ENCODE measurements around the gene LAMA4.
A peak's percentile ranks its signal among the peaks of the same experiment; 100 is the strongest.

LAMA4 gene, protein sequence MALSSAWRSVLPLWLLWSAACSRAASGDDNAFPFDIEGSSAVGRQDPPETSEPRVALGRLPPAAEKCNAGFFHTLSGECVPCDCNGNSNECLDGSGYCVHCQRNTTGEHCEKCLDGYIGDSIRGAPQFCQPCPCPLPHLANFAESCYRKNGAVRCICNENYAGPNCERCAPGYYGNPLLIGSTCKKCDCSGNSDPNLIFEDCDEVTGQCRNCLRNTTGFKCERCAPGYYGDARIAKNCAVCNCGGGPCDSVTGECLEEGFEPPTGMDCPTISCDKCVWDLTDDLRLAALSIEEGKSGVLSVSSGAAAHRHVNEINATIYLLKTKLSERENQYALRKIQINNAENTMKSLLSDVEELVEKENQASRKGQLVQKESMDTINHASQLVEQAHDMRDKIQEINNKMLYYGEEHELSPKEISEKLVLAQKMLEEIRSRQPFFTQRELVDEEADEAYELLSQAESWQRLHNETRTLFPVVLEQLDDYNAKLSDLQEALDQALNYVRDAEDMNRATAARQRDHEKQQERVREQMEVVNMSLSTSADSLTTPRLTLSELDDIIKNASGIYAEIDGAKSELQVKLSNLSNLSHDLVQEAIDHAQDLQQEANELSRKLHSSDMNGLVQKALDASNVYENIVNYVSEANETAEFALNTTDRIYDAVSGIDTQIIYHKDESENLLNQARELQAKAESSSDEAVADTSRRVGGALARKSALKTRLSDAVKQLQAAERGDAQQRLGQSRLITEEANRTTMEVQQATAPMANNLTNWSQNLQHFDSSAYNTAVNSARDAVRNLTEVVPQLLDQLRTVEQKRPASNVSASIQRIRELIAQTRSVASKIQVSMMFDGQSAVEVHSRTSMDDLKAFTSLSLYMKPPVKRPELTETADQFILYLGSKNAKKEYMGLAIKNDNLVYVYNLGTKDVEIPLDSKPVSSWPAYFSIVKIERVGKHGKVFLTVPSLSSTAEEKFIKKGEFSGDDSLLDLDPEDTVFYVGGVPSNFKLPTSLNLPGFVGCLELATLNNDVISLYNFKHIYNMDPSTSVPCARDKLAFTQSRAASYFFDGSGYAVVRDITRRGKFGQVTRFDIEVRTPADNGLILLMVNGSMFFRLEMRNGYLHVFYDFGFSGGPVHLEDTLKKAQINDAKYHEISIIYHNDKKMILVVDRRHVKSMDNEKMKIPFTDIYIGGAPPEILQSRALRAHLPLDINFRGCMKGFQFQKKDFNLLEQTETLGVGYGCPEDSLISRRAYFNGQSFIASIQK (N-terminal part only)

DNA sequence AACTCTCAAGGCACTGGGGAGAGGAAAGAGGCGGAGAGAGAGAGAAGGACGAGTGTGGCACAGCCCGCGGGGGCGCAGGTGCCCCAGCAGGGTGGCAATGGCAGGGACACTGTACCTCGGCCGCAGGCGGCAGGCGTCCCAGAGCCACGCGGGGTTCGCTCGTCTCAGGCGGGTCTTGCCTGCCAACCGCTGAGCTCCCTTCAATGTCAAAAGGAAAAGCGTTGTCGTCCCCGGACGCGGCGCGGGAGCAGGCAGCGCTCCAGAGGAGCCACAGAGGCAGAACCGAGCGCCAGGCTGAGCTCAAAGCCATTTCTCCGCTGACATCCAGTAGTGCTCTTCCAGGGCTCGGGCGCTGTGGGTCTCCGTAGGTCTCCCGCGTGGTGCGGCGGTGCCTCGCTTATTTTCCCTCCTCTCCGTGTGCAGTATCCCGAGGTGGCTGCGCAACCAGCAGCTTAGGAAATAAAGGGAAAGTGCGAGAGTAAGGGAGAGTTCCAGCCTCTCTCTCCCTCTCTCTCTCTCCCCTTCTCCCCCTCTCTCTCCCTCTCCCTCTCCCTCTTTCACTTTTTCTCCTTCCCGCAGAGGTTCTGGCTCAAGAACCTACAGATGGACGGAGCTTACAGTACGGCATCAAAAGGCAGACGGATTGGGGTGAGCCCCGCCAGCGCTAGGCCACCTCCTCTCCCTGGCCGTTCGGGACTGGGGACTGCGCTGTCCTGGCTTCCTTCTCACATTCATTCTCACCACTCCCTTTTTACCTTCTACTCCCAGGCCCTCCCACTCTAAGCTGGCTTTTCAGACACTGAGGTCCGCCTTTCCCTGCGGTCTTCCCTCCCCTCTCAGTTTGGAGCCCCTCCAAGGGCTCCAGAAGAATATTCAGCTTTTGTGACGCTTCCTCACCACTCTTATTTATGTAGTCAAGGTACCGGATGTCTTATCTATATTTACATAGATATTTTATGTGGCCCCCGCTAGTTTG lies at the start of gene LAMA4:
Gene LAMA4 (minus strand): TSS at position 727 of the 976 bp plus-strand sequence. CDS start 417 bp downstream, at position 310.
- DNase-seq (ENCODE audit: low read depth), result no peak

DNA sequence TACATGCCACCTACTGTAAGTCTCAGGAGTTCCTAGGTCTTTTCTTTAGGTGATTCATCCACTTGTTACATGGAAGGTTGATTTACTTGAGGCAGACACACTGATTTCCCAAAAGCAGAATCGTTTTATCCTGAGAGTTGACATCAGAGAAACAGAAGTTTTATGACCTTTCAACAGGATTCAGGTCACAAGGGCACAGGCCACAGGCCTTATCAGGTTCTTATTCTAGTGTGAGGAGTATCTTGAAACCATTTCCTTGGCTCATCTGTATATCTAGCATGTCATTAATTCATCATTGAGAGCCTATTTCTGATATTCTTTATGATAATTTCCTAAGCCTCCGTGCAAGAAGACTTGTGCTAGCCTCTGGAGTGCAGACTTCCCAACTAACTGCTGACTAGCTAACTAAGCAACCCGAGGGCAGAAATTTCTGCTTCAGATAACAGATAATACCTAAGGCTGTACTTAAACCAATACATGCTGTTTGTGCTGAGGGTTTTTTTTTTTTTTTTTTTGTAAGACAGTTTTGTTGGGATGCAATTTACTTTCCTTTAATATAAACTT lies 47.9 kb upstream of the LAMA4 start:
- no peak for DNase-seq (ENCODE audit: low read depth)

DNA sequence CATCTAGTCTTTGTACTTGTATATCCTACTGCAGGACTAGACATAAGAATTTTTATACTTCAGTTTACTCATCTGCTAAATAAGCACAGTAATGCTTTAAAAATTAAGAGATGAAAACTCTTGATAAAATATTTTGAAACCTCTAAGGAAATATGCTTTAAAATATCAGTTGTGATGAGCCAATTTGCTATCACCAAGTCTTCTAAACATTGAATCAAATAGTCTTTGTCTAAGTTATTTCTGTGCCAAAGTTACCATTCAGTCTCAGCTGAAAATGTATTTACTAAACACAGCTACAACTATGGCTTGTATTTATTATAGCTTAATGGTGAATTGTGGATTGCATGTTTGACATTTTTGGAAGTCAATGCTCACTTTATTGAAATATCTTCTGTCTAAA lies 46.5 kb upstream of the LAMA4 start:
- DNase-seq (ENCODE audit: low read depth), result no peak

DNA sequence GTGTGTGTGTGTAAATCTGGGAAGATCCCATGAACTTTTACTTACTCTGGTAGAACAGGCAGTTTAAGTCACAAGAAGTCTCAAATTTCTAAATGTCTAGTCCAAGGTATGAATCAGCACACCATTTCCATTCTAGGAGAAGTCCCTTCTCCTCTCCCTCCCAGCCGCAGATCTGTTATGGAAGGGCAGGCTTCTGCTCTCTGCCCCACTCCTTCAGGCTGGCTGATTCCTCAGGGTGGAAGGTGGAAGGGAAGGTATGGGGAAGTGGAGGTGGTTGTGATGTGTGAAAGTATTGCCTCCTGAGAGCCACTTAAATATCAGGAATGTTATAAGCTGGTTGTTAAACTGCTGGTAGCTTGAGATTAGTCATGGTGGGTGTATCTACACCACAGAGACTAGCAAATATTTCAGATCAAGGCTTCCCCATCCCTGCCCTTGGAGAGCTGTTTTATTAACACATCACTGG lies 44.5 kb upstream of the LAMA4 start:
- DNase-seq (ENCODE audit: low read depth), result no peak

DNA sequence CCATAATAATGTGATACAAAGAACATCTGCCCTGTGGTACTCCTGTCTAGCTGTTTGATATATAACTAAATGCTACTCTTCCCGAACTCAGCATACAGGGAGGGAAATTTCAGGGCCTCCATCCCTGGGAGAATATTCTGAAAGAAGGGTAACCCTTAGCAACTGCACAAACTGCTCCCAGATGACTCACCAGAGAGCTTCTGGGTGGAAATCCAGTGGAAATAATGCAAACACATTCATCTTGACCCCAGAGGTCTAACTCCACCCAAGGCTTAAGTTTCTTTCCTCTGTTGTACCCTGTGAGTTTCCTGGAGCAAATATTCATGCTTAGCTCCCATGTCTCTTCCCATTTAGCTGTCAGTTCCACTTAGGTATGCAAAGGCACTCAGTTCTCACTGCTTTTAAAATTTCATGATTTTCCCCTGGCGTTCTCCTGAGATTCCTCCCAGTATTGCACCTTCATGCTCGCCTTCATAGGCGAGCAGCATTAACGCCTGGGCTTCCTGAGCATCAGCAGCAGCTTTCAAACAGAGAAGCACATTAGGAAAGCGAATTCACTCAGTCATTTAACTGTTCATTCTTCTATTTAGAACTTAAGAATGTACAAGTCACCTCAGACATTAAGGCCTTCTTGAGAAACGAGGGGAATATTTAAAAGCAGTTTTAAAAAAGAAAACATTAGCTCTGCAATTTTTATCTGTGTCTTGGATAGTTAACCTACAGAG lies 43.8 kb upstream of the LAMA4 start:
- no peak for DNase-seq (ENCODE audit: low read depth)

DNA sequence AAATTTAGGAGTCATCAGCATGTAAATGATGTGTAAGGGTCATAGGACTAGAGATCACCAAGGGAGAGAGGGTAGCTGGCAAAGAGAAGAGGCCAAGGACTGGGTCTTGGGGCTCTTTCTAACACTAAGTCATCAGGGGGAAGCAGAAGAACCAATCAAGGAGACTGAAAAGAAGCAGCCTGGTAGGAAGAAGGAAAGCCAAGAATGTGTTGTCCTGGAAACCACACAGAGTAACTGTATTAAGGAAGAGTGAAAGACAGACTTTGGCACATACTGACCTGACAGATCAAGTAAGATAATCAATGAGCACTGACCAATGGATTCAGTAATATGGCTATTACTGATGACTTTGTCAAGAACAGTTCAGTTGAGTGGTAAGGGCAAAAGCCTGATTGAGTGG lies 42.3 kb upstream of the LAMA4 start:
- no peak for DNase-seq (ENCODE audit: low read depth)

DNA sequence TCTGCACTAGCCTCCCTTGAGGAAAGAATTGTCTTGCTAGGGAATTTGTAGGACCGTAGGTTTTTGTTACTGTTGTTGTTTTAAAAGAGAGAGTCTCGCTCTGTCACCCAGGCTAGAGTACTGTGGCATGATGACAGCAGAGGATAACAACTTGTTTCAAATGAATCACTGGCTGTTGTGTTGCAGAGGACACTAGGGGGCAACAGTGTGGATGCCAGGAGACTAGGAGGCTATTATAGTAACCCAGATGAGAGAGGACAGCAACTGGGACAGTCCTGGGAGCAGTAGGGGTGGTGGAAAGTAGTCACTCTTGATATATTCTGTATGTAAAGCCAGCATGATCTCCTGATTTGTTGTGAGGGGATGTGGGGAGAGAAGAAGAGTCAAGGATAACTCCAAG lies 41.8 kb upstream of the LAMA4 start:
- no peak for DNase-seq (ENCODE audit: low read depth)

DNA sequence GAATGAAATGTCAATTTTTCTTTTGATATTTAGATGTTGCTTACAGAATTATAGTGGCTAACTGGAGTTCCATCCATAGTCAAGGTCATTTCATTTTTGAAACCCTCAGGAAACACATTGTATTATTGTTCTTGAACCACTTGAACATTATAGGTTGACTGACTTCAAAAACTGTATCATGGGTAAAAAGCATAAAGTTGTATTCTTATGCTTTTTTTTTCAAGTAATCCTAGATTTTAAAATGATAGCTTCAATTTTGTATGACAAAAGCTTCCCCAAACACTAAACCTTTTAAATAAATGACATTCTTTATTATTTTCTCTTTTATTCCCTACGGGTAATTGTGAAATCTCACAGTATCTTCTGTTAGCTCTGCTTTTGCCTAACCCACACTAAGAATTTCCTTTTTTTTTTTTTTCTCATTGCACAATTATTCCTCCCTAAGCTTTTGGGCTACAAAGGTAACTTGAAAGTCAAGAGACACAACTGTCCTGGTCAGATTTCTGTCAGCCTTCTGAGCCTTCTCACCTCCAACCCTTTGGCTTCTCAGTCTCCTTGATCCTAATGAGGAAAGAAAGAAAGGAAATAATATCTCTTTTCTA lies 36.9 kb upstream of the LAMA4 start:
- no peak for DNase-seq (ENCODE audit: low read depth)

DNA sequence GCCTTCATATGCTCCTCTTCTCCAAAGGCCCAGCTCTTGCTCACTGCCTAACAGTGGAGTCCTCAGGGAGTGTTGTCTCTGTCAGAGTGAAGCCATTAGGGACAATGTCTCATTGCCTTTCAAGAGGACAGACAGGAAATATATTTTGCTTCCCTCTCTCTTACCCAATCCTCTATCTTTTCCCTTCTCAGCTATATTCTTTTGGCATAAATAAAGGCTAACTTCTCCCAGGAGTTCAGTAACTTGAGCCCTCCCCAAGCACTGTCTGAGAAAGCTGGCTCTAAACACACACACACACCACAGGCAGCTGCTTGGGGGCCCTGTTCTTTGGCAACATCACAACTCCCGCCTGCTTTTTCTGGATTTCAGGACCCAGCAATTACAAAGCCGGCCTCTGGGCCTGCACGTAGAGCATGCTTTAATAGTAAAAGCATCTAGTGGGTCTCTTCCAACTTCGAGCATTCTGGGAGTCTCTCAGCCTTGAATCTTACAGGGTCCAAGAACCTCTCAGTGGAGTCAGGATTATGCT lies 34.7 kb upstream of the LAMA4 start:
- no peak for DNase-seq (ENCODE audit: low read depth)

DNA sequence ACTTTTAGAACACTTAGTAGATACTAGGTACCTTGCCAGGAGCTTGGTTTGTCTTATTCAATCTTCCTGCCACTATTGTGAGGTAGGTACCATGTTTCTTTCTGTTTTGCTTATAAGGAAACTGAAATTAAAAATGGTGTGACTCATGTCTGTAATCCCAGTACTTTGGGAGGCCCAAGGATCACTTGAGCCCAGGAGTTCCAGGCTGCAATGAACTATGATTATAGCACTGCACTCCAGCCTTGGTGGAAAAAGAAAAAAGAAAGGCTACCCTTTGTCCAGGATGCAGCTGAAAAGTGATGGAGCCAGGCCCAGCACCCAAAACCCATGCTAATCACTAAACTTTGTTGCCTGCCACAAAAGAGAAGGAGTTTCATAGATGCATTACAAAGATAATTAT lies 34.1 kb upstream of the LAMA4 start:
- DNase-seq (ENCODE audit: low read depth), result no peak

DNA sequence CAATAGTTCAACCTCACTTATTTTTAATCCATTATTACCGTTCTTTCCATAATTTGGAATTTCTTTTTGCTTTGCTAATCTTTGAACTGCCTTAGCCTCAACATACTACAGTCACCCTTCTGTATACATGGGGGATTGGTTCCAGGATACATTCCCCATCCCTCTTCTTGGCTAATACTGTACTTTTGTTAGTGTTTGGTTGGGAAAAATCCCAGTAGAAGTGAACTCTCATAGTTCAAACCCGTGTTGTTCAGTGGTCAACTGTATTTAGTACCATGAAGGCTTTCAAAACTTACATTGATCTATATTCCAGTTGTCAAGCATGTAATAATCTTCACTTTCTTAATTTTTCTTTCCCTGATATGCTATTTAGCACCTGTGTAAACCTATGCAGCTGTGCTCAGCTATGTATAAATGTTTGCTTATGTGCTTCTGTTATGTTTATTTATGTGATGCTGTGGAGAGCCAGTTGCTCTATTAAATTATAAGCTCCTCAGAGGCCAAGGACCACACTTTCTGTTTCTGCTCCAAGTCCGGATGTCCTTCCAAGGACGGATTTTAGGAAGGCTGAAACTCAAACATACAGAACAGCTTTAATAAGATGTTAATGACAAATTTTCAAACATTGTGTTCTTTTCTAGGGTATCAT lies 33.3 kb upstream of the LAMA4 start:
- no peak for DNase-seq (ENCODE audit: low read depth)

DNA sequence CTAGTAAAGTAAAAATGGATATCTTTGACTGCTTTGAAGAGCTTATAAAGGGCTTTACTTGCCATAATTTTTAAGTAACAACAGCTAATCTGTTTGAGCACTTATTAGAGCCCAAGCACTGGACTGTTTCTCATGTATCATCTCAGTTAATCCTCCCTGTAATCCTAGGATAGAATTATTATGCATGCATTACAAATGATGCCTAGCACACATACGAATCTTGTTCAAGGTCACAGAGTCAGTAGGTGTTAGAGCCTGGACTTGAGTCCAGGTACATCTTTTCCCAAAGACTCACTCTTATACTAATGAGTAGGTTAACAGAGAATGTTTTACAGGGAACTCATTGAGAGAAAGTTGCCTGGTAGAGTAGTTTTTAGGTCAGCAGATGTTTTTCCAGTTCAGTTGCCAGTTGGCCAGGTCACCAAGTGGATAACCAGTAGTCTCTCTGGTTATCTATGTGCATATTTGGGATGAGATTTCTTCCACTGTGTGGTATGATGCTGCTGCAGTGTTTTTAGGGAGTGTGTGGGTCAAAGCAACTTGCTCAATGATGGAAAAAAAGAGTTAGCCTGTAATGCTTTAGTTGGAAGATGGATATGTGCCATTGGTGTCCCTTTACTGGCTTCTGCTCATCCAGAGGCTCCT lies 32.3 kb upstream of the LAMA4 start:
- no peak for DNase-seq (ENCODE audit: low read depth)

DNA sequence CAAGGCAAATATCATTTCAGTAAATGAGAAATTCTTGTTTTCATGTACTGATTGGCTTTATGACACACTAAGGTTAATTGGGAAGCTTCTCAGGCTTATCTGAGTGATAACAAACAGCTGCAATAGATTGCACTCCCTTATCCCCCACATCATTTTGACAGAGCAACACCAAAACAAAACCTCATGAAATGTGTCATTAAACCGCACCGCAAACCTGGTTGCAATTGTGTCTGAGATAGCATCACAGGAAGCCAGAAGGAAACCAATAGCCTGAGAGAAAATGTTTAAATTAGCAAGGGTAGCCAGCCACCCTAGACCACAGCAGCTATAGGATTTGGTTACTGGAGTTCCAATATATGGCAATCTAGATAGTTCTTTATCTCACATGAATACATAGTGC lies 31.6 kb upstream of the LAMA4 start:
- DNase-seq (ENCODE audit: low read depth), result peak; percentile 4

DNA sequence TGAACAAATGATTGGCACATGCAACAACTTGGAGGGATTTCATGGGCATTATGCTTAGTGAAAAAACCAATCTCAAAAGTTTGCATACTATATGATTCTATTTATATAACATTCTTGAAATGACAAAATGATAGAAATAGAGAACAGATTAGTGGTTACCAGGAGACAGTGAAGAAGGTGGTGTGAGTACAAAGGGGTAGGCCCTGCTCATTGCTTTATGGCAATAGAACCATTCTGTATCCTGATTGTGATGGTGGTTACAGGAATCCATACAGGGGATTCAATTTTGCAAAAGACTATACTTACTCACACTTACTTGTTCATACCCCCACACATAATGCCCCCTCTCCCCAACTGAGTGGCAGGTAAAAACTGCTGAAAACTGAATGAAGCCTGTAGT lies 30.2 kb upstream of the LAMA4 start:
- no peak for DNase-seq (ENCODE audit: low read depth)

DNA sequence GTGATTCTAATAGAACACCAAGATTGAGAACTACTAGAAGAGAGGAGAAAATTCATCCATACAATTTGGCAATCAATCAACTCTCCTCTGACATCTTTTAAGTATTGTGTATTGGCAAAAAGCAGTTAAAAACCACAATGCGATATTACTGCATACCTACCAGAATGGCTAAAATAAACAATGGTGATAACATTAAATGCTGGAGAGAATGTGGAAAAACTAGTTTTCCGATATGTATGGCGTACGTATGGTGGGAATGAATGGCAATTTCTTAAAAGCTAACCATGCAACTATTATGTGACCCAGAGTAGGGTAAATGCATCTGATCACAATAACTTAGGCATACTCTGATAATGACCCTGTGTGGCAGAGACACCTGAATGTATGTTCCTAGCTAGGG lies 29.3 kb upstream of the LAMA4 start:
- no peak for DNase-seq (ENCODE audit: low read depth)

DNA sequence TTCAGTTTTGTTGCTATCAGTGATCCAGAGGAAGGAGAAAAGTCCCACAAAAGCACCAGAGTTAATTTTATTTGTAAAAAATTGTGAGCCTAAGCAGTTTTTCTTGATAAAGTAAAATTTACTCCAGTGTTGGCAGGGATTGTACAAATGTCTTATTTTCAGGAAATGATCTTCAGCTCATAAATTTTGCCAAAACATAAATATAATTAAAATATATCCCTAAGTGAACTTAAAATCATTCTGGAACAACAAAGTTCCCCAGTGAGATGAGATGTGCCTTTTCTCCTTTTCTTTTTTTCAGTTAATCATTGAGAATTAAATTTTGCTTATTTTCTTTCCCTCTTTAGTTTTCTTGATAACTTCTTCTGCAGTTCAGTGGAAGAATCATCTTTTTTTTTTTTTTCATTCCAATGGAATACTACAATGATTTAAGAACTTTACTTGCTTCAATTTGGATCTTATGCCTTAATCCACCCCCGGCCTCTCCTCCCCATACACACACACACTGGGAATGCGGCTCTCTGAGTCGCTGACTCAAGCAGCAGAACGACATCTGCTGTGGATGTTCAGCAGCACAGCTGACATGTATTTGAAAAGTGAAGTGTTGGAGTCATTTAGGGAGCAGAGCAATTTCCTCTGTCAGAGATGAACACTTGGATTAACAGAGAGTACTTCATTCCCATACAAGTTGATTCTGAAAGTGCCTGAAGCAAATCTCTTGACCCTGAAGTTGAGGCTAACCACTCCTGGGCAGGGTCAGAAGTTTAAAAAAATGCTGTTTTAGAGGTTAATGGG lies 27.7 kb upstream of the LAMA4 start:
- DNase-seq (ENCODE audit: low read depth), result no peak
